ENCODE results near the gene ABCC9.

ABCC9 gene

DNA sequence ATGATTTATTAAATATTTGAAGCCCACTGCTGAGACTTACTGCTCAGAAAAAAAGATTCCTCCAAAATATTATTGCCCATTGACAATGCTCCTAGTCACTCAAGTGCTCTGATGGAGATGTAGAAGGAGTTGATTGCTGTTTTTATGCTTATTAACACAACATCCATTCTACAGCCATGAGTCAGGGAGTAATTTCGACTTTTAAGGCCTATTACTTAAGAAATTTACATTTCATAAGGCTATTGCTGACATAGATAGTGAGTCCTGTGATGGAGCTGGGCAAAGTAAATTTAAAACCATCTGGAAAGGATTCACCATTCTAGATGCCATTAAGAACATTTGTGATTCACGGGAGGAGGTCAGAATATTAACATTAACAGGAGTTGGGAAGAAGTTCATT, 171.9 kb downstream of the ABCC9 start:
- no peak for FAIRE-seq

DNA sequence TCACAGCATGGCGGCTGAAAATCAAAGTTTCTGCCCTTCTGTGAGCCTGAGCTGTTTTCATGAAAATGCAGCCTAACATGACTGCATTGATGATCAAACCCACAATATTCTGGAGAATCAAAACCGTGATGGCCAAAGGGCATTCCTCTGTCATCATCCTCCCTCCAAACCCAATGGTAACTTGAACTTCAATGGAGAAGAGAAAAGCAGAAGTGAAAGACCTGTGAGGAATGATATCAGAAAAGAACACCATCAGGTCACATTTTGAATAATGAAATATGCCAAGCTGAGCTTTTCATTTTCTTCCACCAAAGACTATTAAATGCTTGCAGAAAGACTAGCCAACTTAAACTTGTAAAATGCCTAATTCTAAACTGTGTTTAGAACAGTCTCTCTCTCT, 174.8 kb downstream of the ABCC9 start:
- FAIRE-seq: no peak

DNA sequence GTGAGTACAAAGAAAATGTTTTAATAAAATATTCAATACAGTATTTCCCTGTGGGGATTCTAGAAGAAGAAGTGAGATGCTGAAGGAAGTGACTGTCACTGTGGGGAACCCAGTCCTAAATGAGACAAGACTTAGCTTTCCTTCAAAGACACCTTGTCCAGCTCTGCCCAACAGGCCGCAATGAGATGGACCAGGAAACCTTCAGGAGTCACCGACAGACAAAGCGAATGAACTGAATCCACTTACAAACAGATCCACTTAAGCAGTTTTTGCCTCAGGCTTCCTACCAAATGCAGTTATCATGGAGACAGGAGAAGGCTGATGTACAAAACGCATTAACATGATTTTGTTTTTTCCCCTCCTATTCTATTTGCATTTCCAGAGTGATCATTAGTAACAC, 176.3 kb downstream of the ABCC9 start:
- FAIRE-seq: no peak

GRCh38 chr12:21764065-21764464, 177.2 kb downstream of the ABCC9 start:
- FAIRE-seq: no peak

- no peak for FAIRE-seq
These were observed 177.7 kb downstream of the ABCC9 start for GRCh38 chr12:21763531-21763930.

DNA sequence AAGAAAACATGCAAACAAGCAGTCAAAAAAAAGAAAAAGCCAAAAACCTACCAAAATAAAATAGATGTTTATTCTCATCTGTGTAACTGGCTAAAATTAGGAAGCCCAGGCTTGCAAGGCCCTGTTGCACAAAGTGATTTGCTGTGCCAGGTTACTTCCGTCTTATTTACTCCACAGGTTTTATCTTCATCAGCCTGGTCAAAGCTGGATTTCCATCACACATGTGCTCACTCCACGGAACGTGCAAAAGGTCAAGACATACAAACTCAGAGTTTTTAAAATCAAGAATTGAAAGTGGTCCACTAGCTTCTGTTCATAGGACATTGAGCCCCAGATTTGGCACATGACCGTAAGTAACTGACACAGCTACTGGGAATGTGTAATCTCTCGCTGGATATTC, 181.5 kb downstream of the ABCC9 start:
- no peak for FAIRE-seq

- no peak for FAIRE-seq
These were observed 183.5 kb downstream of the ABCC9 start for GRCh38 chr12:21757735-21758134.

GRCh38 chr12:21756699-21757098, 184.5 kb downstream of the ABCC9 start:
- no peak for FAIRE-seq

- FAIRE-seq: no peak
These were observed 189.7 kb downstream of the ABCC9 start for GRCh38 chr12:21751517-21751916.

Measured in colon (tissue), 2 donors.